ENCODE results near the gene UBFD1.

Gene UBFD1

DNA sequence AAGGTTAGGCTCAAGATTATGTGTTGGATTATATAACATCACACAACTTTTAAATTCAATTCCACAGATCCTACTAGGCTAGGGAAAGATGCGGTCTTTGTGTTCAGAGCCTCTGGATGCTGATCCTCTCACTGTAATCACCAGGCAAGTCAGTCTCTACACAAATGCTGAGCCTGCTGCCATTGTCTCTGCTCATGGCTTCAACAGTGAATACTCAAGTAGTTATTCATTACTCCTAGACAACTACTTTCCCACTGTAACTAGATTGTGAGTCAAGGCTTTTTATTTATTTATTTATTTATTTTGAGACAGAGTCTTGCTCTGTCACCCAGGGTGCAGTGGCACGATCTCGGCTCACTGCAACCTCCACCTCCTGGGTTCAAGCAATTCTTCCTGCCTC, 54.4 kb downstream of the UBFD1 start:
- no peak for DNase-seq

DNA sequence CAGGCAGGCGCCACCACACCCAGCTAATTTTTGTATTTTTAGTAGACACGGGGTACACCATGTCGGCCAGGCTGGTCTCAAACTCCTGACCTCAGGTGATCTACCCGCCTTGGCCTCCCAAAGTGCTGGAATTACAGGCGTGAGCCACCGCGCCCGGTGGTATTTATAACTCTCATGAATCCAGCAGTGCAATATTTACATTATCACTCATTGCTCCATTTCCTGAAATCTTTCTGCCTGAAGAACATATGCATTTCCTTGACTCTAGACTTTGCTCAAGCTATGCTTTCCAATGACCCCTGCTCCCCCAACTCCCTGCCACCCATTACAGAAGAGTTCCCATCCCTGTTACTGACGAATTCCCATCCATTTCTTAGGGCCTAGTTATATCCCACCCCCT, 58.3 kb downstream of the UBFD1 start:
- no peak for DNase-seq
